Ishikawa (cell line): ENCODE data around the gene FLOT2.

Experiments used
- CEBPB ChIP-seq: IDR thresholded peaks from 2 replicates; pipeline ENCODE4 v1.6.1; 2012
- CREB1 ChIP-seq: IDR thresholded peaks from 2 replicates; pipeline ENCODE4 v1.6.1; 2012; ENCODE audit warnings: low read depth
- EGR1 ChIP-seq: IDR thresholded peaks from 2 replicates; pipeline ENCODE4 v1.6.1; 2012
- EP300 ChIP-seq: IDR thresholded peaks from 2 replicates; pipeline ENCODE4 v1.6.1; 2012; ENCODE audit warnings: borderline replicate concordance
- FOXM1 ChIP-seq: IDR thresholded peaks from 2 replicates; pipeline ENCODE4 v1.6.1; 2012; ENCODE audit warnings: low read depth, borderline replicate concordance
- NFIC ChIP-seq: IDR thresholded peaks from 2 replicates; pipeline ENCODE4 v1.6.1; 2012
- RAD21 ChIP-seq: IDR thresholded peaks from 2 replicates; pipeline ENCODE4 v1.6.1; 2012; ENCODE audit warnings: low read depth
- REST ChIP-seq: IDR thresholded peaks from 2 replicates; pipeline ENCODE4 v1.6.1; 2012; ENCODE audit warnings: low read depth, mild to moderate bottlenecking
- TAF1 ChIP-seq: IDR thresholded peaks from 2 replicates; pipeline ENCODE4 v1.6.1; 2012; ENCODE audit warnings: low read depth, mild to moderate bottlenecking
- TCF12 ChIP-seq: IDR thresholded peaks from 2 replicates; pipeline ENCODE4 v1.6.1; 2012; ENCODE audit warnings: low read depth
- TEAD4 ChIP-seq: IDR thresholded peaks from 2 replicates; pipeline ENCODE4 v1.6.1; 2012
- USF1 ChIP-seq: IDR thresholded peaks from 2 replicates; pipeline ENCODE4 v1.6.1; 2012
- YY1 ChIP-seq: IDR thresholded peaks from 2 replicates; pipeline ENCODE4 v1.6.1; 2012; ENCODE audit warnings: low read depth
- ZBTB7A ChIP-seq: IDR thresholded peaks from 2 replicates; pipeline ENCODE4 v1.6.1; 2012; ENCODE audit warnings: low read depth
- TF ChIP-seq, protein P1 (sequence below): IDR thresholded peaks from 2 replicates; pipeline ENCODE4 v1.6.1; 2012

Gene FLOT2

DNA sequence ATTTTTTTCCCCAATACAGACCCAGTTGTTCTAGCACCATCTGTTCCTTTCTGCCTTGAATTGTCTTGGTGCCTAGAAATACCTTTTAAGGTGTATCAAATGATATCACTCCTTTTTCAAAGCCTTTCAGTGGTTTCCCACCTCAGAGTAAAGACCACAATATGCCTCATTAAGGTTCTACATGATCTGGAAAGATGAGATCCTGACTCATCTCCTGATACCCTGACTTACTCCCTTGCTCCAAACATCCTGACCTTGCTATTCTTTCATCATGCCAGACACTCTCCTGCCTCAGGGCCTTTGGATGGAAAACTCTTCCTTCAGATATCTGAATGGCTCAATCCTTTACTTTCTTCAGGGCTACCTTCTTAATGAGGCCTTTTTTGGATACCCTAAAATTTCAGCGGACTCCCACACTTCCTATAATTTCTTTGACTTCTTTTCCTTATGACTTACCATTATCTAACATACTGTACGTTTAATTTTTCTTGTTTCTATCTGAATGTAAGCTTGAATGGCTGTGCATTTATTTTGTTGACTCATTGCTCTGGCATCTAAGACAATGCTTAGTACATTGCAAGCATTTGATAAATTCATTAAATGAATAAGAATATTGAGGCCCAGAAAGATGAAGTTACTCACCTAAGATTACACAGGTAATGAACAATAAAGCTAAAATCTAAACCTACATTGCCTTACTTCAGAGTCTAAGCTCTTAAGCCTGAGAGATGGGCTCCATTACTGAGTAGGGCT lies 19.2 kb downstream of the FLOT2 start:
- TF ChIP-seq TEAD4 (no peak), CEBPB (no peak), TCF12 (no peak), REST (no peak), CREB1 (no peak), FOXM1 (no peak), YY1 (no peak)
- TF ChIP-seq, protein P1, sequence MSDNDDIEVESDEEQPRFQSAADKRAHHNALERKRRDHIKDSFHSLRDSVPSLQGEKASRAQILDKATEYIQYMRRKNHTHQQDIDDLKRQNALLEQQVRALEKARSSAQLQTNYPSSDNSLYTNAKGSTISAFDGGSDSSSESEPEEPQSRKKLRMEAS: no peak

GRCh38 chr17:28875848-28876550 lies 21.5 kb downstream of the FLOT2 start:
- TF ChIP-seq, protein P1: no peak
- TF ChIP-seq EGR1: no peak
- no peak for TF ChIP-seq TEAD4

DNA sequence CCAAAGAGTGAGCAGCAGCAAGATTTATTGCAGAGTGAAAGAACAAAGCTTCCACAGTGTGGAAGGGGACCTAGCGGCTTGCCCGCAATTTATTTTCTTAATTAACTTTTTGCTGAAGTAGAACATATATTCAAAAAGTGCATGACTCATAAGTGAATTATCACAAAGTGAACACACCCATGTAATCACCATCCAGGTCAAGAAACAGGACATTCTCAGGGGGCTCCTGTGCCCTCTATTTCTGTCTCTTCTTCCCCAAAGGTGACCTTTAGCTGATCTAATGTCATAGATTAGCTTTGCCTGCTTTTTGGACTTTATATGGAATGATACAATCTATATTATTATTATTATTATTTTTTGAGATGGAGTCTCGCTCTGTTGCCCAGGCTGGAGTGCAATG lies 22.8 kb downstream of the FLOT2 start:
- TF ChIP-seq, protein P1: no peak
- TF ChIP-seq CEBPB: no peak
- no peak for TF ChIP-seq FOXM1
- no peak for TF ChIP-seq CREB1
- TF ChIP-seq TEAD4: no peak
- TF ChIP-seq USF1: no peak
- no peak for TF ChIP-seq EGR1
- TF ChIP-seq REST: no peak
- no peak for TF ChIP-seq YY1
- TF ChIP-seq TCF12: no peak
- no peak for TF ChIP-seq NFIC
- no peak for TF ChIP-seq EP300
- TF ChIP-seq RAD21: no peak
- TF ChIP-seq TAF1: no peak
- no peak for TF ChIP-seq ZBTB7A

GRCh38 chr17:28873839-28874238 lies 23.7 kb downstream of the FLOT2 start:
- TF ChIP-seq REST (no peak), FOXM1 (no peak), TCF12 (no peak), USF1 (no peak)
- TF ChIP-seq, protein P1: no peak
